Epithelial cell of esophagus (primary cell): ENCODE results near the gene FAM110A.

ENCODE experiments used
- DNase-seq: peaks from one replicate; pipeline ENCODE4 v3.0.0; 2010; ENCODE audit warnings: low read depth
- H3K4me3 ChIP-seq: 2 replicates; pipeline ENCODE4 v1.5.1; 2011; ENCODE audit warnings: mild to moderate bottlenecking, low read length, control low read depth
- TF ChIP-seq, protein P1 (sequence below): IDR thresholded peaks from 2 replicates; pipeline ENCODE4 v1.5.1; 2011; ENCODE audit warnings: low read depth, mild to moderate bottlenecking, low read length, control low read depth, inconsistent platforms; ENCODE audit not compliant: insufficient read depth; ENCODE audit errors: missing control alignments

FAM110A gene

DNA sequence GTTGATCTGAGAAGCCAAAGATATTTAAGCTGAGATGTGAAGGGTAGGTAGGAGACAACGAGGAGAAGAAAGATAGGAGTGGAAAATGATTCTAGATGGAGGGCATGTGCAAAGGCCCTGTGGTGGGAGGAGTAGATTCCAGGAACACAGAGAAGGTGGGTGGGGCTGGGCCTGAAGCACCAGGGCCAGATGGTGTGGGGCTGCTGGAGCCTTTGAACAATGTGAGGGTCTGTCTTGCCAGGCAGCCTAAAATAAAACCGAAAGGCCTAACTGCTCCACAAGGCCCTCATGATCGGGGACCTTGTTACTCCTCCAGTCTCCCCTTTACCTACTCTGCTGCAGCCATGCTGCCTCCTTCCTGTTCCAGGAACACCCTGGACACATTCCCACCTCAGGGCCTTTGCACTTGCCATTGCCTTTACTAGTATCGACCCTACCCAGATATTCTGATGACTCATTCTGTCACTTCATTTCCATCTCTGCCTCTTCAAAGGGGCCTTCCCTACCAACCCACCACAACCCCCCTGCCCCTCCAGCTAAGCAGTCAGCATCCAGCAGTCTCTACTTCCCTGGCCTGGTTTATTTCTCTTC, 20.0 kb downstream of the FAM110A start:
- DNase-seq: no peak
- TF ChIP-seq, protein P1, sequence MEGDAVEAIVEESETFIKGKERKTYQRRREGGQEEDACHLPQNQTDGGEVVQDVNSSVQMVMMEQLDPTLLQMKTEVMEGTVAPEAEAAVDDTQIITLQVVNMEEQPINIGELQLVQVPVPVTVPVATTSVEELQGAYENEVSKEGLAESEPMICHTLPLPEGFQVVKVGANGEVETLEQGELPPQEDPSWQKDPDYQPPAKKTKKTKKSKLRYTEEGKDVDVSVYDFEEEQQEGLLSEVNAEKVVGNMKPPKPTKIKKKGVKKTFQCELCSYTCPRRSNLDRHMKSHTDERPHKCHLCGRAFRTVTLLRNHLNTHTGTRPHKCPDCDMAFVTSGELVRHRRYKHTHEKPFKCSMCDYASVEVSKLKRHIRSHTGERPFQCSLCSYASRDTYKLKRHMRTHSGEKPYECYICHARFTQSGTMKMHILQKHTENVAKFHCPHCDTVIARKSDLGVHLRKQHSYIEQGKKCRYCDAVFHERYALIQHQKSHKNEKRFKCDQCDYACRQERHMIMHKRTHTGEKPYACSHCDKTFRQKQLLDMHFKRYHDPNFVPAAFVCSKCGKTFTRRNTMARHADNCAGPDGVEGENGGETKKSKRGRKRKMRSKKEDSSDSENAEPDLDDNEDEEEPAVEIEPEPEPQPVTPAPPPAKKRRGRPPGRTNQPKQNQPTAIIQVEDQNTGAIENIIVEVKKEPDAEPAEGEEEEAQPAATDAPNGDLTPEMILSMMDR: no peak
- no peak overlapping the region for H3K4me3 ChIP-seq

DNA sequence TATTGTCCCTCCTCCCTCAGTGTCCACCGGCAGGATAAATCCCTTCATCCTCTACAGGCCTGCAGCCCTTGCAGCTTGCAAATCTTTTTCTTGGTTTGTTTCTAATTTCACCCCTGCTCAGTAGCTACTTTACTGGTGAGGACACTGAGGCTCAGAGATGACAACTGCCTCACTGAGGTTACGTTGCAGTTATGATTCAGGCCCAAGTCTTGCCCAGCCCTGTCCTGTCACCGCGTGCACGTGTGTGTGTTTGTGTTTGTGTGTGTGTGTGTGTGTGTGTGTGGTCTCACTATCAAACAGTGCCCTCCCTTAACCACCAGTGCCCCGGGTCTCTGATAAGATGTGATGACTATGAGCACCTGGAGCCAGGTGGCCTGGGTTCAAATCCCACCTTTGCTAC, 21.1 kb downstream of the FAM110A start:
- DNase-seq: peak; percentile 76
- no peak overlapping the region for H3K4me3 ChIP-seq
- TF ChIP-seq, protein P1: no peak

DNA sequence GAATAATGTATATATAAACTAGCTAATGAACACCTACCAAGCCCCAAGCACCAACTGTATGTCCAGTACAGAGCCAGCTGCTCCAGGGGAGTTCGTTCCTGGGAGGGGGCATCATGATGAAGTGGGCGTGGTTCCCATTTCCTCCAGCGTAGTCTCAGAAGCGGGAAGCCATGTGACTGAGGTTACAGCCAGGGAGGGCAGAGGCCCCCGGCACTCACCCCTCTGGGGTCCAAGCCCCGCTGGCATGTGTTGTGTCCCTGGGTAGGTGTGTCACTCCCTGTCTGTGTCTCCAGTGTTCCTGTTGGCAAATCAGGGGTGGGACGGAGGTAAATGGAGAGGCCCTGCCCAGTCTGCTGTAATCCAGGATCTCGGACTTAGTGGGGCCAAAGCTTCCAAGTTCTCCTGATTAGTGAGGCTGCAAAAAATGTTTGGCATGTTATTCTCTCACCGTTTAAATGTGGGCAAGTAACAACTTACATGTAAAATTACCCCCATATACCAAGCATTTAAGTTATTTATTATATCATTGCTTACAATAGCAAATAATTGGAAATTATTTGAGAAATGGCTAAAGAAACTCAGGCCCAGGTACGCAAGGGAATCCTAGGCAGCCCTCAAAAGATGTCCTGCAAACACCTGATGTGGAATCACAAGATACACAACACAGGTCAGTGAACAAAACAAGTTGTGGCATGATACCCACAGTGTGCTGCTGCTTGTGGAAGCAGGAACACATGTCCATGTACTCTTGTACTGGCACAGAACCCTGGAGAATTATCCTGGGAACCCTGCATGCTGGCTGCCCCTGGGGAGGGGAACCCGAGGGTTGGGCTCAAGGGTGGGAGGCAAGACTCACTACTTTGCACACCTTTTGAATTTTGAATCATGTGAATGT, 22.2 kb downstream of the FAM110A start:
- TF ChIP-seq, protein P1: no peak
- no peak overlapping the region for H3K4me3 ChIP-seq
- peak; percentile 80 for DNase-seq

DNA sequence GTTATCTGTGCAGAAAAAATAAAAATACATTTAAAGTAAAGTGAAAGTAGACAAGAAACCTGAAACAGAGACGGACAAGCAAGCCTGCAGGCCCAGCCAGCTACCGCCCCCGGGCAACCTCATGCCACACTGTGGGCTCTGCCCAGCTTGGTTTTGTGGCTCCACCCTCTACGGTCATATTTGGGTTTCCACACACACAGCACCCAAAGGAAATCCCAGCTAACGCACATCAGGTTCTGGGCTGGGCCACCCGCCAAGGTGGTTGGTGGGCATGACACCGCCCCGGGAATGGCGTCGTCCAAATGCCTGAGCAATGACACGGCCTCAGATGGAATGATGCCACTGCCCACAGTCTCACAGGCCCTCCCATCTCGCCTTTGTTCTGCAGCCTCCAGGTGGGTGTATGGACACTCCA, 22.9 kb downstream of the FAM110A start:
- H3K4me3 ChIP-seq: no peak overlapping the region

DNA sequence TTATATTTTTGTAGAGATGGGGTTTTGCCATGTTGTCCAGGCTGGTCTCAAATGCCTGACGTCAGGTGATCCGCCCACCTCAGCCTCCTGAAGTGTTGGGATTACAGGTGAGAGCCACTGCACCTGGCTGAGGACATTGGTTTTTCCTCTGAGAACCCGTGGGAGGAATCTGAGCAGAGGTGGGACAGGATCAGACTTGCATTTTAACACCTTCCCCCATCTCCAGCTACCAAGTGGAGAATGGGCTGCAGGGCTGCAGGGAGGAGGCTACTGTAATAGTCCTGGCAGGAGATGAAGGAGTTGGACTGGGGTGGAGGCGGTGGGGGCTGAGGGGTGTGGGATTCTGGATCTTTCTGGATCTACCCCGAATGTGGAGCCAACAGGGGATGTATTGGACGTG, 24.5 kb downstream of the FAM110A start:
- no peak overlapping the region for H3K4me3 ChIP-seq
- peak; percentile 93 for DNase-seq
- TF ChIP-seq, protein P1: no peak

More for the DNA sequence above, 22.9 kb downstream of the FAM110A start:
- TF ChIP-seq, protein P1: no peak
- peak; percentile 99 for DNase-seq

DNA sequence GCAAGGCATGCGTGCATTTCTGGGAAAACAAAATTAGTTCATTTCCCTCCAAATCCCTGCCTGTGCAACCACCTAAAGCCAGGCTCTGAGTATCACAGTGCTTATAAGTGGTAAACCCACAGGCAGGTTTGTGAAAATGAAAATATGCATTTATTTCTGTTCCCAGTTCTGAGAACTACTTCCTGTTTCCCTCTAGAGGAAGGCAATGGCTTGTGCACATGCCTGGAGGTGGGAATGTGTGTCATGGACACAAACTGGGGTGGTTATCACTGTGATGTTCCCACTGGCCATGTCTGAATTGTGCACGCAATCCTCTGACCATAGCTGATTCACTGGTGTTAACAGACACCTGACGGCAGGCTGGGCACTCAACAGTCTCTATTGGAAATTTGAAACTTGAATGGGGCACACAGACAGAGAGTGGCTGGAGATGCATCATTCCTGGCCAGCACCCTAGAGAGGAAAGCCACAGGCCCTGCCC, 26.3 kb downstream of the FAM110A start:
- H3K4me3 ChIP-seq: no peak overlapping the region

More for the DNA sequence above, 26.3 kb downstream of the FAM110A start:
- TF ChIP-seq, protein P1: peak; percentile 45
- peak; percentile 72 for DNase-seq
